8988T (cell line): ENCODE measurements around the gene SEMA3C.

Experiments used
- DNase-seq: peaks from one replicate; pipeline ENCODE4 v3.0.0; 2011

SEMA3C gene

GRCh38 chr7:80772347-80772993, 146.4 kb downstream of the SEMA3C start:
- no peak for DNase-seq

- DNase-seq, result no peak
Measured at GRCh38 chr7:80771523-80771922, 147.3 kb downstream of the SEMA3C start.

DNA sequence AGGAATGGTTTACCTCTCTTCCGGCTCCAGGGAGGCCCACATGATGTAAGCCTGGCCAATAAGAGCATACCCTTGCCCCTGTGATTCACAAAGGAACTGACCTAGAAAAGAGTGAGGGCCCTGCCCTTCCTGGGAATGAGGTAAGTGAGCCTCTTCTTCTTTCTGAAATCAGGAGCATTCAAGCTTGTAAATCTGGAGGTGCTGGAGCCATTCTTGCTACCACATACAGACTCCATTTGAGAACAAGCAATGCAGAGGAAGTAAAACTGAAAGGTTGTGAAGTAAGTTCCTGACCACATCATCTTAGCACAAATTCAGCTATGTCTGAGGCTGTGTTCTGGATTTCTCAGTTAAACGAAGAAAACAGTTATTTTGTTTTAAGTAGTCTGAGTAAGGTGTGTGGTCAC, 148.2 kb downstream of the SEMA3C start:
- no peak for DNase-seq

DNA sequence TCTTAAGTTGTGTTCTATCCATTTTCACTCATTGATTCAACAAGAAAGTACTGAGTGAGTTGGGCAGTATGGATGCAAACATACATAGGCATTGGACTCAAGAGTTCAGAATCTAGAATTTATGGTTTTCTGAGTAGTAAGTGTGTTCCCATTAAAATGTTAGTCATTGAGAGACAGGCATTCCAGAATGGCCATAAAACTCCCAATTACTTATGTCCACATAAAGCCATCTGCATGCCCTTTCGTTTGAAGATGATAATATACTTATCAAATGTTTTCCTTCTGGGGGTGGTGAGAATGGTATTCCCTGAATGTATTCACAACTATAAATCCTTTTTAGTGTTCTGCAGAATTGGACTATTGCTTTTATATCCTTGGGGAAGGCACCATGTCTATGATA, 148.8 kb downstream of the SEMA3C start:
- no peak for DNase-seq

DNA sequence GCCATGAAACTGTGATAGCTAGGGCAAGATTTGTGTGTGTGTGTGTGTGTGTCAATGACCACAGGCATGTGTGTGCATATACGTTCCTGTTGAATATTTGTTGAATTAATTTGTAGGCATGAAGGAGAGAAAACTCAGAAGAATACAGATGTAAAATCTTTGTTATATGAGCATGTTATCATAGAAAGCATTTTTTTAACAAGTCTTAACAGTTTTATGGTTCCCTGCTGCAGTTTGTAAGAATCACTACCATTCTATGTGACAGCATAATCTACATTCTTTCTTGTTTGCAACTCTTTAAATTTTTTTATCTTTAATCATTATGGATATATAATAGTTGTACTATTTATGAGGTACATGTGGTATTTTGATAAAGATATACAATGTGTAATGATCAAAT, 150.1 kb downstream of the SEMA3C start:
- no peak for DNase-seq

GRCh38 chr7:80767654-80768053, 151.2 kb downstream of the SEMA3C start:
- no peak for DNase-seq

DNA sequence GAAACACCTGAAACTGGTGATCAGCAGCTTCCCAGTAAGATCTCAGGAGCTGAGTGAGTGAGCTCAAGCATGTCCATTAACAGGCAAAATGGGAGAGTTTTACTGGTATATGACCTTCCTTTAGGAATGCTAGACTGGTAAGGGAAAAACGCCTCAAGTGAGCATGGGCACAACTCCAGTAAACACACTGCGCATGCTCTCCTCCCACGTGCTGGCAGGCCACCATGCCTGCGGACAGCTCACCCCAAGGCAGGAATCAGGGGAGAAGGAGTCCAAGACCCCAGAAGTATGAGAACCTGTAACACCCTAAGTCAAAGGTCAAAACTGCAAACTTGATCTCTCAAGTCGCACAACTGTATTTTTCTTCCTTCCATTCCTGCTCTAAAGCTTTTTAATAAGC, 152.1 kb downstream of the SEMA3C start:
- DNase-seq, result no peak

- DNase-seq, result no peak
Measured at GRCh38 chr7:80764132-80764531, 154.7 kb downstream of the SEMA3C start.

DNA sequence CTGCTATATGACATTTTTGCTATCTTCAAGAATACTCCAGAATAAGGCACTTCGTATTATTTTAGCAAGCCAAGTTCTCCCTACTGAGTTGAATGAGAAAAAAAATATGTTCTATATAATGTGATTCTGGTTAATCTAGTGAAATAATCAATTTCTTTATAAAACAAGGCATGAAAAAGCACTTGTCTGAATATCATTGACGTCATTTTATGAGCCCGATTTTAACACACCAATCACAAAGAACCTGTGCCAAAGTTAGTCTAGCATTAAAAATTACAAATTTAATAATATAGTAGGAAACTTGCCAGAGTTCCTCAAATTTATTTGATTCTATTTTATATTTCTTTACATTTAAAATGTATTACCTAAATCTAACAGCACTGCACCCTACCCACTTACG, 155.1 kb downstream of the SEMA3C start:
- DNase-seq, result no peak

DNA sequence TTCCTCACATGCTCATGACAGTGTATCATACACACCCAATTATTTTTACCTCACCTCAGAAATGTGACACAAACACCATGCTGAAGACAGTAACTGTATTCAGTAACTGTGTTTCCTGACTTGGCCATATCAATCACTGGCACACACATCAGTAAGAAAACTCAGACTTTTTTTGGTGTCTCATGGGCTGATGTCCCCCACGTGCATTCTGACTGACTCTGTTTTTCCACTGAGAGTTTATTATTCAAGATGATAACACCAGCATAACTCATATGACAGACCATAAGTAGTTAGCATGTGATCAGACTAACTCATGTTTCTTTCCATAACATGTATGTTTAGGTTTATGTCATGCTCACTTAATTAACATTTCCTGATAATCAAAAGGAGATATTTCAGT, 155.6 kb downstream of the SEMA3C start:
- DNase-seq, result no peak

- DNase-seq, result no peak
Measured at GRCh38 chr7:80760292-80760691, 158.6 kb downstream of the SEMA3C start.

DNA sequence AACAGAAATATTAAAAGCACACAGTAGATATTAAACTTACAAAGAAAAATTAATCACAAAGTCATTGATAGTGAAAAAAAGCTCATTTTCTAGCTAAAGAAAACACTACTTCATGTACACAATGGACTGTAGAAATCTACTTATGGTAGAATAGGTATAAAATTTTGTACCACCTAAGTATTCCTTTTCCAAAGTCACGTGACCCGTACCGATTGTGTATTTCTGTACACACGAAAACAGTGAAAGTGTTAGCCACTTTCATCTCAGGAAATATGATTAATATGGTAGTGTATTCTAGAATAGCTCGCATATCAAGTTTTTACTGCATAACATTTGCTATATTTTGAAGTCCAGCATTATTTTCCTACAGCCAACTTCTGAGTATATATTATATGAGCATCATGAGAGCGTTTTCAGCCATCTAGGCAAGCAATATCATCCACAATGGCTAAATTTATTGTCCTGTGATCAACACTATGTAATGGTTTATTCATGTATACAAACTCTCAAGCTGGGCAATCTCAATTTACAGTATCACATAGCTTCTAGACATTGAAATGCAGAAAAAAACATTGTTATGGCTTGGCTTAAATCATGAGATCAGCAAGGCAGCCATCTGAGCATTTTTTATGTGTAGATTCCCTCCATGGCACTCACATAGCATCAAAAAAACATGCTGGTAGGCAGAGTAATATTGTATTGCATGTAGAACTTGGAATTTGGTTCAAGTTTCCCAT, 165.7 kb downstream of the SEMA3C start:
- no peak for DNase-seq

DNA sequence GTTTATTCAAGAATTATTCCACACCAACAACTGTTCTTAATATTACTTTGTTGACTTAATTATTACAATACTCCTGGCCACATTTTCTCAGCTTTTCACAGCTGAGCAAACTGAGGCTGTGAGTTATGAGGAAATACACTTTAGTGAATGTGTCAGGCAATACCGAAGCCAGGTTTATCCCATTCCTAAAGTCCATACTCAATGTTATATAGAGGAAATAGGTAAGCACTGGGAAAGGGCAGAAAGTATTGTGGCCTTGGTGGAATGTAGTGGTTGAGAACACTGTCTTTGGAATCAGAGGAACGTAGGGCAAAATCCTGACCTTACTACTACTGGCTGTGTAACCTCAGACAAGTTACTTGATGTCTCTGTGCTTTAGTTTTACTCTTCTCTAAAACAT, 169.6 kb downstream of the SEMA3C start:
- DNase-seq, result no peak

GRCh38 chr7:80748363-80749042, 170.3 kb downstream of the SEMA3C start:
- no peak for DNase-seq

GRCh38 chr7:80740778-80741545, 177.9 kb downstream of the SEMA3C start:
- DNase-seq, result no peak

- DNase-seq, result no peak
Measured at GRCh38 chr7:80736371-80737125, 182.3 kb downstream of the SEMA3C start.

DNA sequence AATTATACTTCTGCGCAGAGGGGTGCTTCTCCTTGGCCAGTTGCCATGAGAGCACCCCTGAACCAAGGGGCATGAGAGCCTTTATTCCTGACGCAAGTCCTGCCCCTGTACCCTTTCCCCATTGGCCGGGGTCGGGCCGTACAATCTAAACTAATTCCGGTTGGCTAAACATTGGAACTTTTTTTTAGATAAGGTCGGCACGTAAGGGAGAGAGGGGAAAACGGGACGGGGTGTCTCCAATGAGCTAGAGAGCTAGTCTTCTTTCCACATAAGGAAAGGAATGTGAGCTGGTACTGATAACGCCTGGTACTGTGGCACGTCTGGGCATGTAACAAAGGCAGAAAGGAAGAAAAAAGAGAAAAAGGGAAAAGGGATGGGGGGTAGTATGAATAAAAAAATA, 183.5 kb downstream of the SEMA3C start:
- DNase-seq, result no peak

- no peak for DNase-seq
Measured at GRCh38 chr7:80734011-80734410, 184.8 kb downstream of the SEMA3C start.

- no peak for DNase-seq
Measured at GRCh38 chr7:80733333-80733915, 185.4 kb downstream of the SEMA3C start.

DNA sequence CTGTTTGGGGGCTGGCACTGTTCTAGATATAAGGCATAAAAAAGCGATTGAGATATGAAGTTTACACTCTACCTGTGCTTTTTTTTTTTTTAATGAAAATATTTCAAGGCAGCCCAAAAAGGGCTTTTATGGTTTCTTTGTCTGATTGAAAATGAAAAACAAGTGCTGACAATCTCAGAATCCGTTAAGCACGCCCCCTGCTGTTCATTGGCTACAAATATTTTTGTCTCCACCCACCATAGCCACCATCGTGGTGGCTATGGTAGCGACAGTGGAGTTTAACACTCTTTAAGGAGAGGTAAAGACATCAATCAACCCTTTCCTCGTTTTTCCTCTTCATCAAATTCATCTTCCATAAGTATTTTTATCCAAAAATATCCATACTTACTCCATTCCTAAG, 186.2 kb downstream of the SEMA3C start:
- no peak for DNase-seq

- DNase-seq, result no peak
Measured at GRCh38 chr7:80731281-80731680, 187.6 kb downstream of the SEMA3C start.

GRCh38 chr7:80729591-80730320, 189.1 kb downstream of the SEMA3C start:
- no peak for DNase-seq
